RWPE1 (cell line): ENCODE results near the gene GPR139.

Experiments used
- CTCF ChIA-PET: fragments of 350-600 bp; sonication (Branson Sonifier 250); formaldehyde crosslinking; extraction: SDS; loops from one replicate; lab custom pipeline; 2021; lab: Yijun Ruan, JAX
- POLR2A ChIA-PET: fragments of 400-600 bp; formaldehyde crosslinking; extraction: SDS; loops from one replicate; lab custom pipeline; 2020; ENCODE audit warnings: antibody characterized with exemption; ENCODE audit not compliant: low non-redundant PET; lab: Yijun Ruan, JAX
- DNase-seq: peaks from one replicate; pipeline ENCODE4 v3.0.0; 2012; ENCODE audit warnings: low spot score
- H3K27ac ChIP-seq: fragments of 450-650 bp; 2 replicates; pipeline ENCODE4 v1.5.1; 2017
- TF ChIP-seq, protein P1 (sequence below): fragments of 450-650 bp; conservative IDR thresholded peaks from 2 replicates; pipeline ENCODE4 v1.5.1; 2017; ENCODE audit warnings: low read depth, mild to moderate bottlenecking

The GPR139 gene

DNA sequence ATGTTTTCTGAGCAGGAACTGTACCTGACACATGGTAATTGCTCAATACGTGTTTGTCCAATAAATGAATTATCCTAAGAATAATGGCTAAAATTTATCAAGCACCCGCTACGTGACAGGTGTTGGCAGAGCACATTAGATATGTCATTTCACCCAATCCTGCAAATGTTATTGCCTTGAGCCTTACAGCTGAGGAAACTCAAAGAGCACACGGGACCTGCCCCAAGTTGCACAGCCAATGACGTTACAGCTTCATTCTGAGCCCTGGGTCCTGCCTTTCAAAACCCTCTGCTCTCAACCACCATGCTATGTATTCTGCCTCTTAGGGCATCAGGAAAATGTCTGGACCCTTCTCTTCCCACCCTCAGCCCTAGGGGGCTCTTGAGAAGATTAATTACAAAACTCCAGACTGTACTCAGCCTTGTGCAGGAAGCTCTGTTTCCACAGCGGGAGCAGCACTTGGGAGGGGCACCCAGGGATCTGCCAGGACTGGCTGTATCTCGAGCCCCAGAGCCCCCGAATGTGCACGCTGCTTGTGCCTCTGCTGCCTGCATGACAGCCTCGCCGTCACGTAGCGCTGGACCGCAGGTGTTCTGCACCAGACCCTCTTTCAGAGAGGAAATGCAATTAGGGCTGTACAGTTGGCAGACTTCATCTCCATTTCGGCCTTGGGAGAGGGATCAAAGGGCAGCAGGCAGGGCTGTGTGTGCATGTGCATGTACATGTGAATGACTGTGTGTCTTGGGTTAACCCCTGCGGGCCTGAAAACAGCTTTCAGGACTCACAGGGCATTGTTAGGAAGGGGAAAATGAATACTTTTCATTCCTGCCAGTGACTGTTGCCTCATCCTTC lies 71.6 kb downstream of the GPR139 start:
- TF ChIP-seq, protein P1, sequence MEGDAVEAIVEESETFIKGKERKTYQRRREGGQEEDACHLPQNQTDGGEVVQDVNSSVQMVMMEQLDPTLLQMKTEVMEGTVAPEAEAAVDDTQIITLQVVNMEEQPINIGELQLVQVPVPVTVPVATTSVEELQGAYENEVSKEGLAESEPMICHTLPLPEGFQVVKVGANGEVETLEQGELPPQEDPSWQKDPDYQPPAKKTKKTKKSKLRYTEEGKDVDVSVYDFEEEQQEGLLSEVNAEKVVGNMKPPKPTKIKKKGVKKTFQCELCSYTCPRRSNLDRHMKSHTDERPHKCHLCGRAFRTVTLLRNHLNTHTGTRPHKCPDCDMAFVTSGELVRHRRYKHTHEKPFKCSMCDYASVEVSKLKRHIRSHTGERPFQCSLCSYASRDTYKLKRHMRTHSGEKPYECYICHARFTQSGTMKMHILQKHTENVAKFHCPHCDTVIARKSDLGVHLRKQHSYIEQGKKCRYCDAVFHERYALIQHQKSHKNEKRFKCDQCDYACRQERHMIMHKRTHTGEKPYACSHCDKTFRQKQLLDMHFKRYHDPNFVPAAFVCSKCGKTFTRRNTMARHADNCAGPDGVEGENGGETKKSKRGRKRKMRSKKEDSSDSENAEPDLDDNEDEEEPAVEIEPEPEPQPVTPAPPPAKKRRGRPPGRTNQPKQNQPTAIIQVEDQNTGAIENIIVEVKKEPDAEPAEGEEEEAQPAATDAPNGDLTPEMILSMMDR, result no peak
- no peak for DNase-seq
- H3K27ac ChIP-seq, result no peak overlapping the region
- ChIA-PET CTCF (no interaction called here), POLR2A (no interaction called here)

DNA sequence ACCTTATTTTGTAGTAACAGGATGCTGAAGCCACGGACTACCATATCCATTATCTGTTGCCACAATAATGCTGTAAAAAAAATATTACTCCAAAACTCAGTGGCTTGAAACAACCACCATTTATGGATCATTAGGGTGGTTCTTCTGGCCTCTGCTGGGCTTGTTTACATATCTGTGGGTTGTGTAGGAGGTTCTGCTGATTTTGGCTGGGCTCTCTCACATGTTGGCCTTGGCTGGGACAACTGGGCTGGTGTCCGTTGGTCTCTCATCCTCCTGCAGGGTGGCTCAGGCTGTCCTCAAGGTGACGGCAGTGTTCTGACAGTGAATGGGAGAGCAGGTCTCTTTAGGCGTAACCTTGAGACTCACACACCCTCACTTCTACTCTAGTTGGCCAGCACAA lies 76.0 kb downstream of the GPR139 start:
- TF ChIP-seq, protein P1, result no peak
- H3K27ac ChIP-seq, result no peak overlapping the region
- CTCF ChIA-PET, result no interaction called here
- POLR2A ChIA-PET, result no interaction called here
- no peak for DNase-seq

DNA sequence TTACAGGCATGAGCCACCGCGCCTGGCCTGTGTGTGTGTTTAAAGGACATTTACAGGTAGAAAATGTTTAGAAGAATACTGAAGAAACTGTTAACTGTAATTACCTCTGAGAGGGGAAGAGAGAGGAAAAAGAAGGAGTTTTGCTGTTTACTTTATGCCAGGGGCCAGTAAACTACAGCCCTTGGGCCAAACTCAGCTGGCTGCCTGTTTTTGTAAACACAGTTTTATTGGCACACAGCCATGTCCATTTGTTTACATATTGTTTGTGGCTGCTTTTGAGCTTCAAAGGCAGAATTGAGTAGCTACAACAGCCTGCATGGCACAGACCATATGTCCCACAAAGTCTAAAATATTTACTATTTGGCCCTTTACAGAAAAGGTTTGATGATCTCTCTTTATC lies 76.4 kb downstream of the GPR139 start:
- DNase-seq, result no peak
- CTCF ChIA-PET, result no interaction called here

DNA sequence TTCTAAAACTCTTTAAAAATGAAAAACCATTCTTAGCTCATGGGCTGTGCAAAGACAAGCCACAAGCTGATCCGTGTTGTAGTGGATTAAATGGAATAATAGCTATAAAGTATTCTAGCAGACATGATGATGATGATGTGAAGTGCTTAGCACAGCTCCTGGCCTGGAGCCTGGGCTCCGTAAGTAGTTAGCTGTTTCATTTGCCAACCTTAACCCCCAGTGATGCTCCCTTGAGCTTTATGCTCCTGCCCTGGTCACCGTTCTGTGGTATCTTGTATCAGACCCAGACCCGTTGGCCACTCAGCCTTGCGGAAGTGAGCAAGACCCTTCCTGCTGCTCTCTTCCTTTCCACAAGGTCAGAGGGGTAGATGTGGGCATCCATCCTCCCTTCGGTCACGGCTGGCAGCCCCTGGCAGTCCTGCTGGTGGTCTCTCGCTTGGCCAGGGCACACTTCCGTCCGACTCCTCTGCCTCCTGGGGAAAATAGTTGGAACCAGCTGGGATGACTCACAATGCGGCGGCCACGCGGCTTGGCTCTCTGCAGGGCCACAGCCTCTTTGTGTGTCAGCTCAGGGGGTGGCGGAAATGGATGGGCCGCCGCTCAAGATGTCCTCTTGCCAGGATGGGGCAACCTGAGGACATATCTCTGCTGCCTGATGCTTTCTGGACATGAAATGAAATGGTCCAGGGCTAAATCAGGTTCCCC lies 79.1 kb downstream of the GPR139 start:
- ChIA-PET POLR2A (no interaction called here), CTCF (interaction anchor here (0.6 kb wide), 1 partner anchor 1033 kb away, joined by 3 read pairs; no protein-coding TSS in a partner anchor)
- TF ChIP-seq, protein P1, result no peak
- no peak for DNase-seq
- no peak overlapping the region for H3K27ac ChIP-seq

More for the DNA sequence above, 76.4 kb downstream of the GPR139 start:
- POLR2A ChIA-PET, result no interaction called here
- no peak overlapping the region for H3K27ac ChIP-seq
- TF ChIP-seq, protein P1, result no peak

DNA sequence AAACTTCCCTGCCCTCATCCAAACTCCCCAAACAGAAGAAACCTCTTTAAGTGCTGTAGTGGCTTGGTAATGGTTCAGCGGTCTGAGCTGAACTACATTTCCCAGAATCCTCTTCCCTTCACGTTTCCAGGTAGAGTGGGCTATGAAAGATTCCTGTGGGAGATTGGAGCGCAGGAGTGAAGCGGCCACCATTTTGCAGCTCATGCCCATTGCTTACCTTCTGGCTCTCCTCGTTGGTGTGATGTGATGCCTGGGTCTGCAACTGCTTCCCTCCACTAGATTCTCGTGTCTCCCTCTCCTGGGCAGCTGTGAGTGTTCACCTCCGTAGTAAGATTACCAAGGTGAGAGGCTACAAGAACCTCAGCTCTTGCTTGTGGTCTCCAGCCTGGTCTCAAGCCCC lies 82.1 kb downstream of the GPR139 start:
- H3K27ac ChIP-seq, result no peak overlapping the region
- ChIA-PET CTCF (no interaction called here), POLR2A (no interaction called here)
- TF ChIP-seq, protein P1, result no peak
- no peak for DNase-seq

DNA sequence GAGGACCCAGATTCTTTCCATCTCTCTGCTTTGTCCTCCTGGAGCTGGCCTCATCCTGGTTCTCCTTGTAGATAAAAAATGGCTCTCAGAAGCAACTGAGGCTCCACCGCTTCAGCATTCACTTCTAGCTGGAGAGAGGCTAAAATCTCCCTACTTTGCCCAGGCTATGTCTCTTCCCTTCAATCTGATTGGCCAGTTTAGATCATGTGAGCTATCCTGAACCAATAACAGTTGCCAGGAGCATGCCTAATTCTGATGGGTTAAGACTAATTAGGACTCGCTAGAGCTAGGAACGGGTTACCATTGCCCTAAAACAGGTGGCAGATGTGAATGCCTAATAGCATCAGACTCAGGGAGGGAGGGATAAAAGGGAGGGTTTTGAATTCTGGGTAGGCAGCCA lies 89.6 kb downstream of the GPR139 start:
- ChIA-PET CTCF (no interaction called here), POLR2A (no interaction called here)

More for the DNA sequence above, 89.6 kb downstream of the GPR139 start:
- no peak overlapping the region for H3K27ac ChIP-seq
- TF ChIP-seq, protein P1, result no peak
- no peak for DNase-seq
